ENCODE results near the gene SLC6A9.
A peak's percentile ranks its signal among the peaks of the same experiment; 100 is the strongest.

SLC6A9 gene

DNA sequence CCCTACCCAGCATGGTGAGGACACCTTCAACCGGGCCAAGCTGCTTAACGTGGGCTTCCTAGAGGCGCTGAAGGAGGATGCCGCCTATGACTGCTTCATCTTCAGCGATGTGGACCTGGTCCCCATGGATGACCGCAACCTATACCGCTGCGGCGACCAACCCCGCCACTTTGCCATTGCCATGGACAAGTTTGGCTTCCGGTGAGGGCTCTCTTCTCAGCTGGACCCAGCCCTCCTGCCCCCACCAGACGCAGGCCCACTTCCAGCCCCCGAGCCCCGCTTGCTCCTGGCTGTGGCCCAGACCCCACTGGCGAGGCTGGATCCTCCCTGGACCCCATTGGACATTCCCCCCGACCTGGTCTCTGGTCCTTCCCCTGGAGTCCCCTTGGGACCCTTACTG lies 46.4 kb downstream of the SLC6A9 start:
- Mint-ChIP-seq H3K4me3 (no peak overlapping the region), H3K36me3 (peaks cover under 1% of the 10 kb centered on the region), H3K4me1 (peaks cover 8% of the 10 kb centered on the region), H3K27ac (no peak overlapping the region), H3K9me3 (no peaks in the 10 kb centered on the region), H3K27me3 (peaks cover 3% of the 10 kb centered on the region)
- CTCF ChIA-PET = interaction anchor here (0.6 kb wide), 1 partner anchor 586 kb away, joined by 3 read pairs; no protein-coding TSS in a partner anchor
- DNase-seq = no peak

DNA sequence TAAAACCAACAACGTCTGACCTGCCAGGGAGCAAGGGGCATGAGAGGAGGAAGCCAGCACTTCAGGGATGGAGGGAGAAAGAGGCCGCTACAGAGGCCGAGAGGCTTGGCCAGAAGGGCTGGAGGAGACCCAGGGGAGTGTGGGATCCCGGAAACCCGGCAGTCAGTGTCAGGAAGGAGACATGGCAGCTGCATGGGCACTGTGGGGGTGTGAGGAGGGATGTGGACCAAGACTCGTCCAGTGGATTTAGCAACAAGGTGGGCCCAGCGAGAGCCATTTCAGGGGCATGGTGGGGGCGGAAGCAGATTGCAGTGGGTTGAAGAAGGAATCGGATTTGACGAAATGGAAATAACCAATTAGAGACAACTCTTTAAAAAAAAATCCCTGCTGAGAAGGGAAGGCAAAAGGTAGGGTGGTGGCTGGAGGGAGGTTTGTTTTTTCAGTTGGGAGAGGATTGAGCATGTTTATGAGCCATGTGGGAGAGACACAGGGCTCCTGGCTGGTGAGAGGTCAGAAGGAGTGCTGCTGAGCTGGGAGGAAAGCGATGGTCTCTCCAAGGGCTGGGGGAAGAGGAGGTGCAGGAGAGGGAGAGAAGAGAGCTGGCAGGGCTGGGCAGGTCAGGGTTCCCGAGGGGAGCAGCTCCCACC lies 47.9 kb downstream of the SLC6A9 start:
- CTCF ChIA-PET = no interaction called here
- peaks cover 1% of the 10 kb centered on the region for H3K36me3 Mint-ChIP-seq
- no peak for DNase-seq
- H3K27ac Mint-ChIP-seq = no peak overlapping the region
- H3K4me3 Mint-ChIP-seq = no peak overlapping the region
- peaks cover 11% of the 10 kb centered on the region for H3K27me3 Mint-ChIP-seq
- H3K4me1 Mint-ChIP-seq = peaks cover 15% of the 10 kb centered on the region
- H3K9me3 Mint-ChIP-seq = no peaks in the 10 kb centered on the region

GRCh38 chr1:43982808-43983207 lies 48.5 kb downstream of the SLC6A9 start:
- H3K27ac Mint-ChIP-seq = no peak overlapping the region
- H3K9me3 Mint-ChIP-seq = no peaks in the 10 kb centered on the region
- peaks cover 20% of the 10 kb centered on the region for H3K4me1 Mint-ChIP-seq
- no peak for DNase-seq
- H3K4me3 Mint-ChIP-seq = no peak overlapping the region
- peaks cover 6% of the 10 kb centered on the region for H3K36me3 Mint-ChIP-seq
- CTCF ChIA-PET = no interaction called here
- peaks cover 11% of the 10 kb centered on the region for H3K27me3 Mint-ChIP-seq

- H3K4me3 Mint-ChIP-seq = no peak overlapping the region
- peaks cover 26% of the 10 kb centered on the region for H3K4me1 Mint-ChIP-seq
- H3K9me3 Mint-ChIP-seq = no peaks in the 10 kb centered on the region
- H3K27ac Mint-ChIP-seq = no peak overlapping the region
- CTCF ChIA-PET = no interaction called here
- H3K36me3 Mint-ChIP-seq = peaks cover 11% of the 10 kb centered on the region
- peaks cover 11% of the 10 kb centered on the region for H3K27me3 Mint-ChIP-seq
- DNase-seq = no peak
These were observed 49.0 kb downstream of the SLC6A9 start for GRCh38 chr1:43982241-43982640.

GRCh38 chr1:43981636-43982035 lies 49.6 kb downstream of the SLC6A9 start:
- CTCF ChIA-PET = no interaction called here
- no peak overlapping the region for H3K4me3 Mint-ChIP-seq
- no peak for DNase-seq
- peaks cover 32% of the 10 kb centered on the region for H3K4me1 Mint-ChIP-seq
- H3K27me3 Mint-ChIP-seq = peaks cover 11% of the 10 kb centered on the region
- no peaks in the 10 kb centered on the region for H3K9me3 Mint-ChIP-seq
- H3K36me3 Mint-ChIP-seq = peaks cover 17% of the 10 kb centered on the region
- H3K27ac Mint-ChIP-seq = no peak overlapping the region

GRCh38 chr1:43981135-43981491 lies 50.1 kb downstream of the SLC6A9 start:
- DNase-seq = no peak
- Mint-ChIP-seq H3K4me1 (peaks cover 37% of the 10 kb centered on the region), H3K27me3 (peaks cover 11% of the 10 kb centered on the region), H3K4me3 (no peak overlapping the region), H3K9me3 (no peaks in the 10 kb centered on the region), H3K27ac (no peak overlapping the region), H3K36me3 (peaks cover 22% of the 10 kb centered on the region)
- CTCF ChIA-PET = no interaction called here

DNA sequence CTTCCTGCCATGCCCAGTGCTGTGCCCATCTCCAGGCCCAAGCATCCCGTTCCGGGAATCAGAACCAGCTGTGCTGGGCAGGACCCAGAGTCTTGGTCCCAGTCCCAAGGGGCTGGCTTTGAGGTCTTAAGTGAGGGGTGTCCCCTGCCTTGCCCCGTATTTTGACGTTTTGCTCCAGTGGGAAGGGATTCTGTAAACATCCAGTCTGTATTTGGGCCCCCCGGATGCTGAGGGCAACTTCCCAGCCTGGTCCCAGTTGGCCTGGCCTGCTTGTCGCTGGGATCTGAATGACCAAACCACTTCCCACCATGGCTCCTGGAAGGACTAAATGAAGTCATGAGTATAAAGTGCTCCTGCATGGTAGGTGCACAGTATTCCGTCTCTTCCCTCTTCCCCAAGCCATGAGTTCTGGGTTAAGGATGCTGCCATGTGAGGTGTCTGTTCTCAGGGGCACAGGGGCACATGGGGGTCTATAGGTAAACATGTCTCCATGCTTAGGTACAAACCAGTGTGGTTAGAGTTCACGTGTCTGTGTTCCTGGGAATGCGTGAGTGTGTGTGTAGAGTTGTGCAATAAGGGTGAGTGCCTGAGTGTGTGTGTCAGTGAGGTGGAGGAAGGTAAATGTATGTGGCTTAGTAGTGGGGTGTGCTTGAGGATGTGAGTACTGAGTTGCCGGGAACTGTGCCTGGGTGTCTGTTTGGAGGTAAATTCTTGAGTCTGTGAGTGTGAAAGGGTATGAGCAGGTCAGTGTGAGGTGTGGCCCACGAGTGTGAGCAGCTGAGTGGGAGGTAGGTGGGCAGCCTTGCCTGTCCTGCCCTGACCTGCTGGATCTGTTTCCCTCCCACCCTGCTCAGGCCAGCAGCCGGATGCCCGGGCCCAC lies 50.8 kb downstream of the SLC6A9 start:
- H3K4me3 Mint-ChIP-seq = peak overlapping the region; percentile 84
- no peak overlapping the region for H3K27ac Mint-ChIP-seq
- CTCF ChIA-PET = interaction anchor here (1.0 kb wide), 1 partner anchor 25 kb away, joined by 3 read pairs; no protein-coding TSS in a partner anchor
- no peaks in the 10 kb centered on the region for H3K9me3 Mint-ChIP-seq
- peaks cover 11% of the 10 kb centered on the region for H3K27me3 Mint-ChIP-seq
- H3K4me1 Mint-ChIP-seq = peaks cover 42% of the 10 kb centered on the region
- H3K36me3 Mint-ChIP-seq = peaks cover 27% of the 10 kb centered on the region
- no peak for DNase-seq

GRCh38 chr1:43979528-43980254 lies 51.6 kb downstream of the SLC6A9 start:
- Mint-ChIP-seq H3K36me3 (peaks cover 27% of the 10 kb centered on the region), H3K27me3 (peaks cover 11% of the 10 kb centered on the region), H3K9me3 (no peaks in the 10 kb centered on the region), H3K27ac (no peak overlapping the region), H3K4me1 (peaks cover 42% of the 10 kb centered on the region), H3K4me3 (peak overlapping the region; percentile 84)
- CTCF ChIA-PET = interaction anchor here (1.0 kb wide), 1 partner anchor 26 kb away, joined by 3 read pairs; no protein-coding TSS in a partner anchor
- peak; percentile 48 for DNase-seq

DNA sequence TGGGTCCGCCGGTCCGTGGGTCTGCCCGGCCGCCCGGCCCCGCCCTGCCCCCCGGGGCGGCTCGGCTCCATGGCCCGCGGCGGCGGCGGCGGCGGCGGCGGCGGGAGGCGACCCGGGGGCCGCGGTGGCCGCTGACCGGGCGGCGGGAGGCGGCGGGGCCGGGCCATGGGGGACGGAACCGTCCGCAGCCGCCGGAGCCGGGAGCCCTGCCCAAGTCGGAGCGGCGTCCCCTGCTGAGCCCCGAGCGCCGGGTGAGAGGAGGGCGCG lies 52.1 kb downstream of the SLC6A9 start:
- no peaks in the 10 kb centered on the region for H3K9me3 Mint-ChIP-seq
- H3K4me3 Mint-ChIP-seq = no peak overlapping the region
- CTCF ChIA-PET = no interaction called here
- H3K4me1 Mint-ChIP-seq = peaks cover 44% of the 10 kb centered on the region
- peaks cover 27% of the 10 kb centered on the region for H3K36me3 Mint-ChIP-seq
- H3K27me3 Mint-ChIP-seq = peaks cover 11% of the 10 kb centered on the region
- DNase-seq = no peak
- no peak overlapping the region for H3K27ac Mint-ChIP-seq

GRCh38 chr1:43978551-43979260 lies 52.6 kb downstream of the SLC6A9 start, which contains the start of gene B4GALT2:
TSS of gene B4GALT2 (plus strand) at chr1:43979210. CDS start at chr1:43981161, 1,951 bp downstream.
- Mint-ChIP-seq H3K36me3 (peaks cover 27% of the 10 kb centered on the region), H3K9me3 (no peaks in the 10 kb centered on the region), H3K4me1 (peaks cover 49% of the 10 kb centered on the region), H3K27ac (peak within 1 kb of the TSS; percentile 42), H3K4me3 (peak within 1 kb of the TSS; percentile 84), H3K27me3 (peaks cover 11% of the 10 kb centered on the region)
- CTCF ChIA-PET = interaction anchor here (1.0 kb wide), 1 partner anchor 28 kb away, joined by 3 read pairs; no protein-coding TSS in a partner anchor
- DNase-seq = peak; percentile 58

GRCh38 chr1:43978264-43978550 lies 53.1 kb downstream of the SLC6A9 start:
- Mint-ChIP-seq H3K36me3 (peaks cover 31% of the 10 kb centered on the region), H3K27me3 (peaks cover 11% of the 10 kb centered on the region), H3K27ac (no peak overlapping the region), H3K9me3 (no peaks in the 10 kb centered on the region), H3K4me1 (peaks cover 54% of the 10 kb centered on the region), H3K4me3 (peak overlapping the region; percentile 75)
- no peak for DNase-seq
- CTCF ChIA-PET = interaction anchor here (1.0 to 1.2 kb wide), 2 partner anchors 28 to 32 kb away, joined by 3 to 4 read pairs; no protein-coding TSS in a partner anchor

DNA sequence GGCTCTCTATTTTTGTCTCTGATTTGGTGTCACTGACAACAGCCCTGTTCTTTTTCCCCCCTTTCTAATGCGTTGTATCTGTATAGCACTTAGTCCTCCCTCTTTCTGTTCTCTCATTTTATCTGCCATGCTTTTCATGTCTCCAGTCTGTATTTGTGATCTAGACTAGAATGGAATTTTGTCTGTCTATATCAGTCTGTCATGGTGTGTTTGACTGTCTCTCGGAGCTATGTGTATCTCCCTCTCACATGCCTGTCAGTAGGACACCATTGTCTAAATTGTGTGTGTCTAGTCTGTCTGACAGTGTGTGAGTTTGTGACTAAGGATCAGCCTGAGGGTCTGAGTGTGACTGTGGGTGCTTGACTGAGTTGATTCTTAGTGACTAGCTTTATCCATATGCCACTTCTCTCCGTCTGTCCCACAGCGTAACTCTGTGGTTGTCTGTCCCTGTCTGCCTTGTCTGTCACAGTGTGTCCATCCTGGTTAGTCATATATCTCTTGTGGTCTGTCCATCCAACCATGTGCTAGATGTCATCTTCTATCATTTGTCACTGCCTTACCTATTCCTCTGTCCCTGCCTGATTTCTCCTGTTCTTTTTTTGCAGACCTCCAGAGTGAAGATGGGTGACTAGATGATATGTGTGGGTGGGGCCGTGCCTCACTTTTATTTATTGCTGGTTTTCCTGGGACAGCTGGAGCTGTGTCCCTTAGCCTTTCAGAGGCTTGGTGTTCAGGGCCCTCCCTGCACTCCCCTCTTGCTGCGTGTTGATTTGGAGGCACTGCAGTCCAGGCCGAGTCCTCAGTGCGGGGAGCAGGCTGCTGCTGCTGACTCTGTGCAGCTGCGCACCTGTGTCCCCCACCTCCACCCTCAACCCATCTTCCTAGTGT lies 53.6 kb downstream of the SLC6A9 start:
- peaks cover 36% of the 10 kb centered on the region for H3K36me3 Mint-ChIP-seq
- DNase-seq = no peak
- peak overlapping the region; percentile 75 for H3K4me3 Mint-ChIP-seq
- H3K9me3 Mint-ChIP-seq = no peaks in the 10 kb centered on the region
- H3K4me1 Mint-ChIP-seq = peaks cover 56% of the 10 kb centered on the region
- CTCF ChIA-PET = interaction anchor here (1.0 to 1.2 kb wide), 2 partner anchors 29 to 32 kb away, joined by 3 to 4 read pairs; no protein-coding TSS in a partner anchor
- peaks cover 11% of the 10 kb centered on the region for H3K27me3 Mint-ChIP-seq
- H3K27ac Mint-ChIP-seq = no peak overlapping the region

DNA sequence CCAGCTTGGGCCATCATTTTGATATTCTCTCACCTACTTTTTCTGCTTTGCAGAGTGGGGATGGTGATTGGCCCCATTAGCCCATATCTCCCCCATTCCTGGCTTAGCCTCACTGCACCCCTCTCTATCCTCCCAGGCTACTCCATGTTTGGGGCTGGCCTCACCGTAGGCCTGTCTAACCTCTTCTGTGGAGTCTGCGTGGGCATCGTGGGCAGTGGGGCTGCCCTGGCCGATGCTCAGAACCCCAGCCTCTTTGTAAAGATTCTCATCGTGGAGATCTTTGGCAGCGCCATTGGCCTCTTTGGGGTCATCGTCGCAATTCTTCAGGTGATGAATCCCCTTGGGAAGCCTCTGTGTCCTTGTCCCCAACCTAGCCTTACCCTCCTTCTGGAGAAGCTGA lies 54.4 kb downstream of the SLC6A9 start:
- peaks cover 56% of the 10 kb centered on the region for H3K4me1 Mint-ChIP-seq
- CTCF ChIA-PET = interaction anchor here (1.2 kb wide), 1 partner anchor 31 kb away, joined by 4 read pairs; no protein-coding TSS in a partner anchor
- H3K9me3 Mint-ChIP-seq = no peaks in the 10 kb centered on the region
- peaks cover 11% of the 10 kb centered on the region for H3K27me3 Mint-ChIP-seq
- H3K27ac Mint-ChIP-seq = no peak overlapping the region
- peak overlapping the region; percentile 75 for H3K4me3 Mint-ChIP-seq
- no peak for DNase-seq
- H3K36me3 Mint-ChIP-seq = peaks cover 36% of the 10 kb centered on the region
